Urinary bladder (tissue), 4 donors: Measurements from ENCODE around the gene DIP2B. TPM values are rescaled to one million over a fixed set of nuclear protein-coding genes. Genes with fewer than 3 reads are reported as not detected.
"Not testable (repeated sequence)": the region's sequence is repeated elsewhere in the genome, so short reads cannot be mapped to it uniquely, and the experiment has no call there.

Experiments used
- DNase-seq: peaks from one replicate; pipeline ENCODE4 v3.0.0-alpha.2; 2015; ENCODE audit errors: extremely low spot score
- H3K27ac ChIP-seq: one replicate; pipeline ENCODE4 v1.5.1; 2013; ENCODE audit warnings: low read depth, mild to moderate bottlenecking, moderate library complexity
- H3K36me3 ChIP-seq: one replicate; pipeline ENCODE4 v1.6.1; 2013; ENCODE audit warnings: mild to moderate bottlenecking, moderate library complexity; ENCODE audit not compliant: insufficient read depth
- H3K4me1 ChIP-seq: one replicate; pipeline ENCODE4 v1.6.1; 2013; ENCODE audit warnings: mild to moderate bottlenecking, moderate library complexity; ENCODE audit not compliant: insufficient read depth
- H3K4me3 ChIP-seq: one replicate; pipeline ENCODE4 v1.5.1; 2013; ENCODE audit warnings: low read depth, low read length
- WGBS: extraction: QIAGEN DNeasy Blood & Tissue Kit; methylation state at CpG from one replicate; pipeline ENCODE4 v1.1.7; 2013; 5-methylcytosine and 5-hydroxymethylcytosine counted together
- polyA plus RNA-seq: library from polyadenylated mRNA; stranded (reverse); fragments of 200-250 nt; gene quantifications from one replicate; pipeline ENCODE4 v1.2.3, GENCODE V29; 2013
- total RNA-seq: library from RNA; depleted of rRNA; stranded (reverse); fragments of >200 nt; gene quantifications from one replicate; pipeline ENCODE4 v1.2.3, GENCODE V29; 2014
- donor health status: healthy with polysubstance abuse.
- donor health status: healthy.

DIP2B gene
- total and polyA plus RNA-seq, 2 donors = 7.2 to 48.6 TPM

DNA sequence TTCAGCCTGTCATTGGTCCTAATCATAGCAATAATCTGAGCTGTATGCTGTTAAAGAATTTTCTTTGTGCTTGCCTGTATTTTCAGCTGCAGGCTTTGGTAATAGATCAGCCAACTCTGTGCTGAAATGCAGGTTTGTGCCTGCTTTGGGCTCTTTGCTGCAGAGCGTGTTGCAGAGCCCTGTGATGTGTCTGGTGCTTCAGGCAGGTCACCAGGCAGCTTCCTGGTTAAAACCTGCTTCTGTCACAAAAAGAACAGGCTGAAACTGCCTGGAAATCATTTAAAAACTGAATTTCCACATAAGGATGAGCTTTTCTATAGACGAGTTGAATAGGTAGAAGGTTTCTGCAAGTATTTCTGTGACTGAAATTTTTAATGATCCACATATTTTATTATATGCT, 3.1 kb downstream of the DIP2B start:
- Histone ChIP-seq H3K4me3 (no peak overlapping the region), H3K36me3 (no peaks in the 10 kb centered on the region), H3K27ac (no peak overlapping the region), H3K4me1 (no peaks in the 10 kb centered on the region)
- 71% methylated on average over 2 of the region's 2 CpGs for WGBS
- no peak for DNase-seq

DNA sequence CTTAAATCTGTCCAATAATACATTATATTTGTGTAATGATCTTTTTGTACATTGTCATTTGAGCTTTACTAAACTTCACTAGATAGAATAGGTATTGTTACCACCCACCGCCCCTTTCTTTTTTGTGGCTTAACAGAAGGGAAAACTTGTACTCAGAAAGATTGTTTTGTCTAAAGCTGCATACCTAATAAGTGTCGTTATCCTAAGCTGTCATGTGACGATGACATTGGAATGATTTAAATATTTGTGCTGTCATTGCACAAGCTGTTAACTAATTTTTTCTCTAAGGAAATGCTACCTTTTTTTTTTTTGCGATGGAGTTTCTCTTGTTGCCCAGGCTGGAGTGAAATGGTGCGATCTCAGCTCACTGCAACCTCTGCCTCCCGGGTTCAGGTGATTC, 3.6 kb downstream of the DIP2B start:
- Histone ChIP-seq H3K27ac (no peak overlapping the region), H3K4me3 (no peak overlapping the region), H3K4me1 (no peaks in the 10 kb centered on the region), H3K36me3 (no peaks in the 10 kb centered on the region)
- WGBS = 88% methylated on average over 6 of the region's 6 CpGs
- no peak for DNase-seq

DNA sequence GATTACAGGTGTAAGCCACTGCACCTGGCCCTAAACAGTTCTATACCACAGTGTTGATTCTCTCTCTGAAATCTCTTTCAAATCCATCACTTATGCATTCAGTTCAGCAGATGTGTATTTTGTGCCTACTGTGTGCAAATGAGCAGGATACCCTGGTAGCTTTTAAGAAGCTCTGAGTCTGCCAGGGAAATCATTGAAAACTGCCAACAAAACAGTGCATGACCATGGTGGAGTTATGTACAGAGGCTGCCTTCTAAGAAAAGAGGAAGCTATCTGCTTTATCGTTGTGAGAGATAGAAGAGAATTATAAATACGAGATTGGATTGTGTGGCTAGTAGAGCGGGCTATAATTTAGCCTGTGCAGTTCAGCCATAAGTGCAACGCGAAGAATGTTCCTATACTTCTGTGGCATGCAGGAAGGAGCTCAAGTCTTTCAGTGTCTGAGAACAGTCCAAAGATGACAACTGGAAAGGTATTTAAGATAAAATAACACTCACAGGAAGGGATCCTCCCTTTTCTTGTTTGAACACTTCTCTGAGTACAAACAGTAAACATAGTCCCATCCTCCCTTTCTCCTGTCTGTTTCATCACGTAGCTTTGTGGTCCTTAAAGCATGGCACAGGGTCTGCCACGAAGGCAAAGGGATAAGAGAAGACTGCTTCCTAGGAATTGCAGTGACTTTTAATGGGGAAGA, 4.3 kb downstream of the DIP2B start:
- 59% methylated on average over 7 of the region's 7 CpGs for WGBS
- no peak overlapping the region for H3K27ac ChIP-seq

DNA sequence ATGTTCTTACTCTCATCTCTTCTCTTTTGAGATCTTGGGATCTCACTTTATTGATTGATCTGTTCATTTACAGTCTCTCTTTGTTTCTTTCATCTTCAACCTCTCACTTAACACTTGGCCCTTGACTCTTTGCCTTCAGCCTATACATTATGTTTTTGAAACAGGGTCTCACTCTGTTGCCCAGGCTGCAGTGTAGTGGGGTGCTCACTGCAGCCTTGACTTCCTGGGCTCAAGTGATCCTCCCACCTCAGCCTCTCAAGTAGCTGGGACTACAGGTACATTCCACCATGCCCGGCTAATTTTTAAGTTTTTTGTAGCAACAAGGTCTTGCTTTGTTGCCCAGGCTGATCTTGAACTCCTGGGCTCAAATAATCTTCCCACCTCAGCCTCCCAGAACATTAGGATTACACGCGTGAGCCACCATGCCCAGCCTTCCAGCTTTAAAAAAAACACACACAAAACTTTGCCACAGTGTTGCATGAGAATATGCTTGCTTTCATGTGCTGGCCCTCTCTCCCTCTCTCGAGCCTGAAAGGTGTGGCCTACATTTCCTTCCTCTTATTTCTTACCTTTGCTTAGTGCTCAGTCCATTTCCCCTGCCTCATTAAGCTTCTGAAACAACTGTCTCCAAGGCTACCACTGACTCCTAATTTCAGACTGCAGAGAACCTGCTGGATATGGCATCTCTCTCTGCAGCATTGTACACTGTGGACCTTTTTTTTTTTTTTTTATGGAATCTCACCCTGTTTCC, 9.9 kb downstream of the DIP2B start:
- DNase-seq = no peak
- H3K36me3 ChIP-seq = no peaks in the 10 kb centered on the region
- H3K27ac ChIP-seq = no peak overlapping the region
- H3K4me1 ChIP-seq = peaks cover 1% of the 10 kb centered on the region
- H3K4me3 ChIP-seq = no peak overlapping the region
- WGBS = 88% methylated on average over 4 of the region's 4 CpGs

More for the DNA sequence above, 4.3 kb downstream of the DIP2B start:
- Histone ChIP-seq H3K36me3 (no peaks in the 10 kb centered on the region), H3K4me1 (no peaks in the 10 kb centered on the region), H3K4me3 (no peak overlapping the region)
- no peak for DNase-seq

DNA sequence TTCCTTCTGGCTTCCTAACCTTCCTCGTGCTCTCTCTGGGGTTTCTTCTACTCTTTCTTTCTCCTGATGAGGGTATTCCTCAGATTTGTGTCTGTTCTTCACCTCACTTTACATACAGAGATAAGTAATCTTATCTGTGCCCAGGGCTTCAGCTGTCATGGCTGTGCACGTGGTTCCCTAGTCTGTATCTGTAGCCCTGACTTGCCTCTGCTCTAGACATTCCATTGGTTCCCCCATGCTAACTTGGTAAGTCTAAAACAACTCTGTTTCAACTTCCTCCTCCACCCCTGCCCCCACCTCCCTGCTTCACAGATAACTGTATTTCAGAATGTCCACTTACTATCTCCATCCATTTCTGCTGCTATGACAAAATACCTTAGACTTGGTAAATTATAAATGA, 10.8 kb downstream of the DIP2B start:
- WGBS = 70% methylated on average over 2 of the region's 2 CpGs
- Histone ChIP-seq H3K27ac (no peak overlapping the region), H3K36me3 (no peaks in the 10 kb centered on the region), H3K4me1 (peaks cover 1% of the 10 kb centered on the region), H3K4me3 (no peak overlapping the region)
- DNase-seq = no peak

DNA sequence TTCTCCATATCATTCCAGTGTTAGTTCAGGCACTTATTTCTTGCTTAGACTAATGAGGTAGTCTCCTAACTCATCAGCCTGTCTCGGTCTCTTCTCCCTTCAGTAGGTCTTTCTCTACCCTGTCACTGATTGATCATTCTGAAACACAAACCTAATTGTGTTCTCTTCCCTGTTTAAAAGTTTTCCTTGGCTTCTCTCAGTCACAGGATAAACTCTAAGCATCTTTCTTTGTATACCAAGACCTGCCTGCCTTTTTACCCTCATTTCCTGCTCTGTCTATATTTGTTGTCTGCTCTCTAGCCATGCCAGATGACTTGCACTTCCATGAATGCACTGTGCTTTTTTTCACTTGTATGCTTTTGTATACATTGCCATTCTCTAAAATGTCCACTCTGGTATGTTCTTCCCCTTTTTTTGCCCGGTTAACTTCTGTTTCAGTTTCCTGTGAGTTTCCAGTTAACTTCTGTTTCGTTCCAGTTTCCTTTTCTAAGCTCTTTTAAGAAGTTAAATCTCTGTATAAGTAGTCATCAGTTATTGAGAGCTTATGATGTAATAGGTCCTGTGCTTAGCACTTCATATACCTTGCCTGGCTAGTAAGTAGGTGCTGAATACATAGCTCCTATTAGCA, 12.8 kb downstream of the DIP2B start:
- H3K4me1 ChIP-seq = peaks cover 1% of the 10 kb centered on the region
- no peak for DNase-seq
- H3K4me3 ChIP-seq = no peak overlapping the region
- WGBS = 39% methylated on average over 3 of the region's 3 CpGs
- no peaks in the 10 kb centered on the region for H3K36me3 ChIP-seq
- no peak overlapping the region for H3K27ac ChIP-seq

DNA sequence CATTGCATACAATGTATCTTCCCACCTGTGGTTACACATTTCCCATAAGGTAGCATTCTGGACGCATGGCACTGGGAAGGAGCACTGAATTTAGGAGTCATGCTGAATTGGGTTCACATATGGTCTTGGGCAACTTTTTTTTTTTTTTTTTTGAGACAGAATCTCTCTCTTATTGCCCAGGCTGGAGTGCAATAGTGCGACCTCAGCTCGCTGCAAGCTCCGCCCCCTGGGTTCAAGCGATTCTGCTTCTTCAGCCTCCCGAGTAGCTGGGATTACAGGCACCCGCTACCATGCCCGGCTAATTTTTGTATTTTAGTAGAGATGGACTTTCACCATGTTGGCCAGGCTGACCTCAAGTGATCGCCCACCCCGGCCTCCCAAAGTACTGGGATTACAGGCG, 13.3 kb downstream of the DIP2B start:
- no peak for DNase-seq
- Histone ChIP-seq H3K4me3 (no peak overlapping the region), H3K27ac (no peak overlapping the region), H3K4me1 (peaks cover 1% of the 10 kb centered on the region), H3K36me3 (no peaks in the 10 kb centered on the region)
- 95% methylated on average over 11 of the region's 11 CpGs for WGBS

DNA sequence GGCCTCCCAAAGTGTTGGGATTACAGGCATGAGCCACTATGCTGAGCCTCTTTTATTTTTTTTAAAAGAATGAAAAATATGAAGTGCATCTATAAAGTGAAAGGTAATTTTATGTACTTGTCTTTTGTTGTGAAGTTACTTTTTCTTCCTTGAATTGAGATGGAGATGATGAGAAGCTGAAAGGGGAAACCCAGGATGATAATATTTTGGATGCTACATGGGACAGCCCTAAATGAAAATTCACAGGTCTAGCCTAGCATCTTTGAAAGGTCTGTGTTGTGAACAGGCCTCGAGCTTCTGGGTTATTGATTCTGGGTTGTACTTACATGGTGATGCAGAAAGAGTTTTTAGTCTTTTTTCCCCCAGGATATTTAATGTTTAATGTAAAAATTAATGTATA, 14.6 kb downstream of the DIP2B start:
- H3K4me3 ChIP-seq = no peak overlapping the region
- DNase-seq = no peak
- 96% methylated on average over 1 of the region's 1 CpG for WGBS
- no peaks in the 10 kb centered on the region for H3K36me3 ChIP-seq
- H3K4me1 ChIP-seq = peaks cover 1% of the 10 kb centered on the region
- H3K27ac ChIP-seq = no peak overlapping the region

DNA sequence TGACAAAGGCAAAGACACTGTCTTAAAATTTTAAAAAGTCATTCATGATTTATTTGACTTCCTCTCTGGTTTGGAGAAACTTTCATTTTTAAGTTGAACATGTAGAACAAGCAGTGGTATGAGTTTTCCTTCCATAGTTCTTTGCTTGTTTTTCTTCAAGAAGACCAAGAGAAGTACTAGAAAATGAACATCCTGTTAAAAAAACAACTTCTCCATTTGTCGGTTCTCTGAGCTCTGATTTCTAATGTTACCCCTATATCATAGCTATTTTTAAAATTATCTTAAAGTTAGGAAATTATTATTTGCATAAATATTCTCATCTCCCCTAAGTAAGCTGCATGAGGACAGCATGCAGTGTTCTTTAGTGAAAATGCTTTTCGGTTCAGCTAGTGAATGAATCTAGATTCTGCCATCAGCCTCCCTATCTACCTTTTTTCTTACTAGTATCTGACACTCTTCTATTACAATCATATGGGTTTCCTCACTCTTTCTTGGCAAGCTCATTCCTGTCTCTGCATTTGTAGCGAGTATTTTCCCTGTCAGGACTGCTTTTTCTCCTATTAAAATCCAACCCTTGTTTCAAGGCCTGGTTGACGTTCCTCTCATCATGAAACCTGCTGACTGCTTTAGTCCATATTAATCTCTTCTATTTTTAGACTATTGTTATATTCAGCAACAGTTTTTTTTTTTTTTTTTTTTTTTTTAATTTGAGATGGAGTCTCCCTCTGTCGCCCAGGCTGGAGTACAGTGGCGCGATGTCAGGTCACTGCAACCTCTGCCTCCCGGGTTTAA, 15.8 kb downstream of the DIP2B start:
- no peak for DNase-seq
- Histone ChIP-seq H3K36me3 (no peaks in the 10 kb centered on the region), H3K4me3 (no peak overlapping the region), H3K27ac (no peak overlapping the region), H3K4me1 (no peaks in the 10 kb centered on the region)
- 68% methylated on average over 8 of the region's 8 CpGs for WGBS

DNA sequence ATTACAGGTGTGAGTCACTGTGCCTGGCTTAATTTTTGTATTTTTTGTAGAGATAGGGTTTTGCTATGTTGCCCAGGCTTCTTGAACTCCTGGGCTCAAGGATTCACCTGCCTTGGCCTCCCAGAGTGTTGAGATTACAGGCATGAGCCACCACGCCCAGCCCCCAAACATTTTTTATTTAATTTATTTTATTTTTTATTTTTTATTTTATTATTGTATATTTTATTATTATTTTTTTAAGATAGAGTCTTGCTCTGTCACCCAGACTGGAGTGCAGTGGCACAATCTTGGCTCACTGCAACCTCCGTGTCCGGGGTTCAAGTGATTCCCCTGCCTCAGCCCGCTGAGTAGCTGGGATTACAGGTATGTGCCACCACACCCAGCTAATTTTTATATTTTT, 17.0 kb downstream of the DIP2B start:
- not testable (repeated sequence) for H3K36me3 ChIP-seq, H3K27ac ChIP-seq, H3K4me1 ChIP-seq, DNase-seq, H3K4me3 ChIP-seq
- WGBS = 98% methylated on average over 4 of the region's 4 CpGs

DNA sequence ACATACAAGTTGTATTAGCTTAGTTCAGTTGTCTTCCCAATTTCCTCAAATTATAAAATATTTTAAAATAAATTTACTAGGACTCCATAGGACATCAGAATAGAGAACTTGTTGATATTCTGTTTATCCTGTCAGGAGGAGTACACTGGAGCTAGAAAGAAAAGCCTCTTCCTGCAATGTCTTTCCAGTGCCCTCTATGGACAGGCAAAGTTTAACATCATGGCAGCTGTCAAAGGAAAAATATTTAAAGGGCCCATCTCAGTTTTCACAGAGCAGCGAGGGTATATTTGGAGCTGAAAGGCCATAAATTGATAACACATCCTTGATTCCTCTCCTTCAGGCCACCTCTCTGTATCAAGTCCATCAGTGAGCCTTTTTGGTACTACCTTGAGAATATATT, 19.0 kb downstream of the DIP2B start:
- 95% methylated on average over 1 of the region's 1 CpG for WGBS
- Histone ChIP-seq H3K27ac (no peak overlapping the region), H3K4me1 (no peaks in the 10 kb centered on the region), H3K4me3 (no peak overlapping the region), H3K36me3 (no peaks in the 10 kb centered on the region)
- no peak for DNase-seq

DNA sequence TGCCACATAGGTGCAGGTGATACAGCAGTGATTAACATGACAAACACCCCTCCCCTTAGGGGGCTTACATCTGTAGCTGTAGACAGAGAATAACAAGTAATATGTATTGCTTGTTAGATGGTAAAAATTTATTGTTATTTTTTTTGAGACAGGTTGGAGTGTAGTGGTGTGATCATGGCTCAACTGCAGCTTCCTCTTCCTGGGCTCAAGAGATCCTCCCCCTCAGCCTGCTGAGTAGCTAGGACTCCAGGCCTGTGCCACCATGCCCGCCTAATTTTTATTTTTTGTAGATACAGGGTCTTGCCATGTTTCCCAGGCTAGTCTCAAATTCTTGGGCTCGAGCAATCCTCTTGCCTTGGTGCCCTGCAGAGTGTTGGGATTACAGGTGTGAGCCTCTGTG, 19.8 kb downstream of the DIP2B start:
- 99% methylated on average over 2 of the region's 2 CpGs for WGBS
- peaks cover 2% of the 10 kb centered on the region for H3K4me1 ChIP-seq

DNA sequence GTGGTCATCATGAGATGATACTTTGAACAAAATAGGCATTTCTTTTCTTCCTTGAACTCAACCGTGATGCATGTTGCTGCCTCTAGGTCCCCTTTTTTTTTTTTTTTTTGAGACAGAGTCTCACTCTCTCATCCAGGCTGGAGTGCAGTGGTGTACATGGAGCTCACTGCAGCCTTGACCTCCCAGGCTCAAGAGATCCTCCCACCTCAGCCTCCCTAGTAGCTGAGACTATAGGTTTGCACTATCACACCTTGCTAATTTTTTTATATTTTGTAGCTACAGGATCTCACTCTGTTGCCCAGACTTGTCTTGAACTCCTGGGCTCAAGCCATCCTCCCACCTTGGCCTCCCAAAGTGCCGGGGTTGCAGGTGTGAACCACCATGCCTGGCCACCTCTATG, 20.6 kb downstream of the DIP2B start:
- H3K4me3 ChIP-seq = no peak overlapping the region
- no peak for DNase-seq
- 91% methylated on average over 2 of the region's 2 CpGs for WGBS
- H3K4me1 ChIP-seq = peaks cover 2% of the 10 kb centered on the region
- H3K36me3 ChIP-seq = no peaks in the 10 kb centered on the region
- no peak overlapping the region for H3K27ac ChIP-seq

More for the DNA sequence above, 19.8 kb downstream of the DIP2B start:
- H3K4me3 ChIP-seq = no peak overlapping the region
- no peak overlapping the region for H3K27ac ChIP-seq
- no peaks in the 10 kb centered on the region for H3K36me3 ChIP-seq
- no peak for DNase-seq
